Neural progenitor cell (in vitro differentiated cells): ENCODE data around the gene CCL26. TPM values are rescaled to one million over a fixed set of nuclear protein-coding genes. Genes with fewer than 3 reads are reported as not detected.
"Not testable (repeated sequence)": the region's sequence is repeated elsewhere in the genome, so short reads cannot be mapped to it uniquely, and the experiment has no call there.

ENCODE experiments used
- DNase-seq: peaks from one replicate; pipeline ENCODE4 v3.0.0-alpha.2; 2016; ENCODE audit warnings: low spot score
- H2AFZ ChIP-seq: fragments of 200-600 bp; sonication (generic); replicated peaks from 2 replicates; pipeline ENCODE4 v1.6.1; 2016; ENCODE audit warnings: antibody characterized with exemption
- H3F3A ChIP-seq: fragments of 200-600 bp; sonication (generic); 2 replicates; pipeline ENCODE4 v1.6.1; 2016; ENCODE audit warnings: antibody characterized with exemption, low read depth
- H3K27ac ChIP-seq: fragments of 200-600 bp; sonication (generic); 2 replicates; pipeline ENCODE4 v1.5.1; 2016; ENCODE audit warnings: mild to moderate bottlenecking
- H3K27me3 ChIP-seq: fragments of 200-600 bp; sonication (generic); 2 replicates; pipeline ENCODE4 v1.6.1; 2016; ENCODE audit warnings: mild to moderate bottlenecking, moderate library complexity
- H3K36me3 ChIP-seq: fragments of 200-600 bp; sonication (generic); 2 replicates; pipeline ENCODE4 v1.5.1; 2016
- H3K4me1 ChIP-seq: fragments of 200-600 bp; sonication (generic); 2 replicates; pipeline ENCODE4 v1.6.1; 2016; ENCODE audit warnings: mixed run types
- H3K4me2 ChIP-seq: fragments of 200-600 bp; sonication (generic); 2 replicates; pipeline ENCODE4 v1.6.1; 2016
- H3K4me3 ChIP-seq: fragments of 200-600 bp; sonication (generic); 2 replicates; pipeline ENCODE4 v1.5.1; 2016
- H3K79me2 ChIP-seq: fragments of 200-600 bp; sonication (generic); 2 replicates; pipeline ENCODE4 v1.6.1; 2016; ENCODE audit warnings: low read depth
- H3K9ac ChIP-seq: fragments of 200-600 bp; sonication (generic); 2 replicates; pipeline ENCODE4 v1.6.1; 2016
- H3K9me3 ChIP-seq: fragments of 200-600 bp; sonication (generic); 2 replicates; pipeline ENCODE4 v1.5.1; 2016; ENCODE audit warnings: low read depth
- H4K20me1 ChIP-seq: fragments of 200-600 bp; sonication (generic); 2 replicates; pipeline ENCODE4 v1.6.1; 2016; ENCODE audit warnings: low read depth
- H3K27ac Mint-ChIP-seq: 3 replicates; pipeline ENCODE4 v1.8.0; 2021; ENCODE audit warnings: mixed read lengths
- H3K27me3 Mint-ChIP-seq: 2 replicates; pipeline ENCODE4 v1.8.0; 2022; ENCODE audit warnings: low read depth, mild to moderate bottlenecking, inconsistent platforms, moderate library complexity, mixed read lengths; ENCODE audit not compliant: insufficient read depth
- H3K36me3 Mint-ChIP-seq: 3 replicates; pipeline ENCODE4 v1.8.0; 2021; ENCODE audit warnings: mixed read lengths
- H3K4me1 Mint-ChIP-seq: 3 replicates; pipeline ENCODE4 v1.8.0; 2021; ENCODE audit warnings: mixed read lengths
- H3K4me3 Mint-ChIP-seq: 3 replicates; pipeline ENCODE4 v1.8.0; 2021; ENCODE audit warnings: mild to moderate bottlenecking, moderate library complexity, mixed read lengths
- H3K9me3 Mint-ChIP-seq: 3 replicates; pipeline ENCODE4 v1.8.0; 2020; ENCODE audit warnings: mixed read lengths
- EZH2 ChIP-seq: fragments of 200-600 bp; sonication (generic); IDR thresholded peaks from 2 replicates; pipeline ENCODE4 v1.6.1; 2017; ENCODE audit warnings: antibody characterized with exemption, mild to moderate bottlenecking, moderate library complexity
- EZH2phosphoT487 ChIP-seq: fragments of 200-600 bp; sonication (generic); IDR thresholded peaks from 2 replicates; pipeline ENCODE4 v1.6.1; 2017; ENCODE audit warnings: antibody characterized with exemption
- total RNA-seq: library from RNA; depleted of rRNA; stranded (reverse); fragments of >200 nt; gene quantifications from 2 replicates; pipeline ENCODE4 v1.2.3, GENCODE V29; 2015; ENCODE audit warnings: low replicate concordance
- TF ChIP-seq, protein P1 (sequence below): fragments of 200-600 bp; sonication (generic); IDR thresholded peaks from 2 replicates; pipeline ENCODE4 v1.5.1; 2017; ENCODE audit warnings: antibody characterized with exemption, mild to moderate bottlenecking

The CCL26 gene
- total RNA-seq, 1 donor from 2014 or later: not detected

DNA sequence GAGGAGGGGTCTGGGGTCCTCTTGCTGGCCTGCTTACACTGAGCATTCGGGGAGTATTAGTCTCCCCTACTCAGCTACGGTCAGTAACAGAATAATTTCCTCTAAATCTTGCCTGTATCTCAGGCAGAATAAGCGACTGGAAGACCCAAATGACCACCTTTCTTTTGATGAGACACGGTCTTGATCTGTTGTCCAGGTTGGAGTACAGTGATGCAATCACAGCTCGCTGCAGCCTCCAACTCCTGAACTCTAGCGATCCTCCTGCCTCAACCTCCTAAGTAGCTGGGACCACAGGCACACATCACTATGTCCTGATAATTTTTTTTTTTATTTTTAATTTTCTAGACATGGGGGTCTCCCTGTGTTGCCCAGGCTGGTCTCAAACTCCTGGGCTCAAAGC, 24.4 kb upstream of the CCL26 start:
- no peak overlapping the region for H3K4me3 ChIP-seq
- TF ChIP-seq, protein P1, sequence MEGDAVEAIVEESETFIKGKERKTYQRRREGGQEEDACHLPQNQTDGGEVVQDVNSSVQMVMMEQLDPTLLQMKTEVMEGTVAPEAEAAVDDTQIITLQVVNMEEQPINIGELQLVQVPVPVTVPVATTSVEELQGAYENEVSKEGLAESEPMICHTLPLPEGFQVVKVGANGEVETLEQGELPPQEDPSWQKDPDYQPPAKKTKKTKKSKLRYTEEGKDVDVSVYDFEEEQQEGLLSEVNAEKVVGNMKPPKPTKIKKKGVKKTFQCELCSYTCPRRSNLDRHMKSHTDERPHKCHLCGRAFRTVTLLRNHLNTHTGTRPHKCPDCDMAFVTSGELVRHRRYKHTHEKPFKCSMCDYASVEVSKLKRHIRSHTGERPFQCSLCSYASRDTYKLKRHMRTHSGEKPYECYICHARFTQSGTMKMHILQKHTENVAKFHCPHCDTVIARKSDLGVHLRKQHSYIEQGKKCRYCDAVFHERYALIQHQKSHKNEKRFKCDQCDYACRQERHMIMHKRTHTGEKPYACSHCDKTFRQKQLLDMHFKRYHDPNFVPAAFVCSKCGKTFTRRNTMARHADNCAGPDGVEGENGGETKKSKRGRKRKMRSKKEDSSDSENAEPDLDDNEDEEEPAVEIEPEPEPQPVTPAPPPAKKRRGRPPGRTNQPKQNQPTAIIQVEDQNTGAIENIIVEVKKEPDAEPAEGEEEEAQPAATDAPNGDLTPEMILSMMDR: no peak
- TF ChIP-seq EZH2phosphoT487: no peak
- DNase-seq: no peak
- H3K27ac ChIP-seq: no peak overlapping the region
- H3K27ac Mint-ChIP-seq: no peak overlapping the region
- no peak overlapping the region for H3K9ac ChIP-seq
- peaks cover 3% of the 10 kb centered on the region for H3K27me3 ChIP-seq
- no peaks in the 10 kb centered on the region for H4K20me1 ChIP-seq
- no peak overlapping the region for H3K4me2 ChIP-seq
- H3F3A ChIP-seq: no peaks in the 10 kb centered on the region
- no peak overlapping the region for H3K4me3 Mint-ChIP-seq
- no peaks in the 10 kb centered on the region for H3K36me3 ChIP-seq
- no peaks in the 10 kb centered on the region for H3K9me3 Mint-ChIP-seq
- H3K79me2 ChIP-seq: no peaks in the 10 kb centered on the region
- H3K4me1 Mint-ChIP-seq: peaks cover 8% of the 10 kb centered on the region
- peaks cover 9% of the 10 kb centered on the region for H3K27me3 Mint-ChIP-seq
- H3K4me1 ChIP-seq: no peaks in the 10 kb centered on the region
- no peaks in the 10 kb centered on the region for H3K36me3 Mint-ChIP-seq
- H3K9me3 ChIP-seq: no peaks in the 10 kb centered on the region
- H2AFZ ChIP-seq: no peak overlapping the region

DNA sequence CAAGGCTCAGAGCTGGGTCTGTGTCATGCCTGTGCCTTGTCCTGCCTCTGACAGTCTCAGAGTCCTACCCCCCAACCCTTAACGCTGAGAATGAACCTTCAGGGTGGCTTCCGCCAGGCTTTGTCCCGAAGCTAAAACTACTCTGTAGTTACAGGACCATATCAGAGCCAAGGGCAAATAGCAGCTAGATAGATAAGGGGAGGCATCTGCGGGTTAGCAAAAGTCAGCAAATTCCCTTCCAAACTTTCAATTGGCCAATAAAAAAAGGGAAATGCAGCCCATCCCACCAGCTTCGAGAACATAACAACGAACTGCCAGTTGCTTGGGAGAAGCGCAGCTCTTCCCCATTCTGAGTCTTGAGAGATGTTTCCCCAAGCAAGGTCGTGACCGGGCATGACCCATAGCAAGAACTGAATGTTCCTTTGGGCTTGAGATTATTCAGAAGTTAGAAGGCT, 23.8 kb upstream of the CCL26 start:
- peaks cover 9% of the 10 kb centered on the region for H3K27me3 Mint-ChIP-seq
- no peak overlapping the region for H3K4me3 ChIP-seq
- H3F3A ChIP-seq: no peaks in the 10 kb centered on the region
- no peaks in the 10 kb centered on the region for H3K4me1 ChIP-seq
- no peak overlapping the region for H3K4me3 Mint-ChIP-seq
- no peak overlapping the region for H3K27ac Mint-ChIP-seq
- no peak overlapping the region for H3K9ac ChIP-seq
- H3K9me3 Mint-ChIP-seq: no peaks in the 10 kb centered on the region
- DNase-seq: no peak
- H3K36me3 ChIP-seq: no peaks in the 10 kb centered on the region
- H3K4me1 Mint-ChIP-seq: peaks cover 8% of the 10 kb centered on the region
- H2AFZ ChIP-seq: no peak overlapping the region
- peaks cover 3% of the 10 kb centered on the region for H3K27me3 ChIP-seq
- no peak for TF ChIP-seq EZH2
- TF ChIP-seq EZH2phosphoT487: no peak
- TF ChIP-seq, protein P1: no peak
- no peaks in the 10 kb centered on the region for H3K36me3 Mint-ChIP-seq
- no peaks in the 10 kb centered on the region for H3K79me2 ChIP-seq
- no peaks in the 10 kb centered on the region for H4K20me1 ChIP-seq
- H3K4me2 ChIP-seq: no peak overlapping the region
- H3K27ac ChIP-seq: no peak overlapping the region
- no peaks in the 10 kb centered on the region for H3K9me3 ChIP-seq

DNA sequence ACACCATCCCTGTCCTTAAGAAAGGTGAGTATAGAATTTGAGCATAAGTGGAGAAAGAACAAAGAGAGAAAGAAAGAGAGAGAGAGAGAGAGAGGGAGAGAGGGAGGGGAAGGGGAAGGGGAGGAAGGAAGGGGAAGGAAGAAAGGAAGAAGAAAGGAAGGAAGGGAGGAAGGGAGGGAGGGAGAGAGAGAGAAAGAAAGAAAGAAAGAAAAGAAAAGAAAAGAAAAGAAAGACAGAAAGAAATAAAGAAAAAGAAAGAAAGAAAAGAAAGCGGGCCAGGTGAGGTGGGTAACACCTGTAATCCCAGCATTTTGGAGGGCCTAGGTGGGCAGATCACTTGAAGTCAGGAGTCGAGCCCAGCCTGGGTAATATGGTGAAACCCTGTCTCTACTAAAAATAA, 21.7 kb upstream of the CCL26 start:
- Histone ChIP-seq H3K4me2 (no peak overlapping the region), H3K79me2 (no peaks in the 10 kb centered on the region), H3K27ac (no peak overlapping the region), H3K4me1 (peaks cover under 1% of the 10 kb centered on the region), H3K4me3 (no peak overlapping the region), H3K27me3 (no peaks in the 10 kb centered on the region), H3K36me3 (no peaks in the 10 kb centered on the region), H4K20me1 (no peaks in the 10 kb centered on the region), H2AFZ (no peak overlapping the region), H3F3A (peaks cover 3% of the 10 kb centered on the region), H3K9ac (no peak overlapping the region), H3K9me3 (no peaks in the 10 kb centered on the region)
- TF ChIP-seq, protein P1: no peak
- TF ChIP-seq EZH2phosphoT487 (no peak), EZH2 (no peak)
- no peak overlapping the region for H3K4me3 Mint-ChIP-seq
- no peak overlapping the region for H3K27ac Mint-ChIP-seq
- DNase-seq: no peak
- peaks cover 6% of the 10 kb centered on the region for H3K27me3 Mint-ChIP-seq
- H3K9me3 Mint-ChIP-seq: no peaks in the 10 kb centered on the region
- peaks cover 8% of the 10 kb centered on the region for H3K4me1 Mint-ChIP-seq
- H3K36me3 Mint-ChIP-seq: no peaks in the 10 kb centered on the region

DNA sequence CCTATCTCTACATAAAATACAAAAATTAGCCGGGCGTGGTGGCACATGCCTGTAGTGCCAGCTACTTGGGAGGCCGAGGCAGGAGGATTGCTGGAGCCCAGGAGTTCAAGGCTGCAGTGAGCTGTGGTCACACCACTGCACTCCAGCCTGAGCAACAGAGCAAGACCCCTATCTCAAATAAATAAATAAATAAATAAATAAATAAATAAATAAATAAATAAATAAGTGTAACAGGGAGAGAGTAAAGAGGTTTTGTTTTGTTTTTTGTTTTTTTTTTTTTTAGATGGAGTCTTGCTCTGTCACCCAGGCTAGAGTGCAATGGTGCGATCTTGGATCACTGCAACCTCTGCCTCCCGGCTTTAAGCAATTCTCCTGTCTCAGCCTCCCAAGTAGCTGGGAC, 20.6 kb upstream of the CCL26 start:
- not testable (repeated sequence) for H3K36me3 Mint-ChIP-seq, H3K9me3 Mint-ChIP-seq, H3K79me2 ChIP-seq, H3K36me3 ChIP-seq, H4K20me1 ChIP-seq, DNase-seq, H3K27me3 ChIP-seq, H2AFZ ChIP-seq, H3K4me3 Mint-ChIP-seq, H3K9me3 ChIP-seq, H3K27me3 Mint-ChIP-seq, H3K4me2 ChIP-seq, H3K4me3 ChIP-seq, H3K9ac ChIP-seq, H3K27ac ChIP-seq, H3K4me1 Mint-ChIP-seq, H3K27ac Mint-ChIP-seq
- Histone ChIP-seq H3F3A (peaks cover 14% of the 10 kb centered on the region), H3K4me1 (peaks cover 12% of the 10 kb centered on the region)
